Gastroesophageal sphincter (tissue), 4 donors: Measurements from ENCODE around the gene DOK5. TPM values are rescaled to one million over a fixed set of nuclear protein-coding genes. Genes with fewer than 3 reads are reported as not detected.
A peak's percentile ranks its signal among the peaks of the same experiment; 100 is the strongest.

ENCODE experiments used
- ATAC-seq: fragments of 150-250 bp; one replicate; pipeline ENCODE4 v1.9.1; 2016; ENCODE audit warnings: mild to moderate bottlenecking, moderate library complexity
- H3K27ac ChIP-seq, 4 donors: fragments of 200-600 bp; sonication (generic) in 3 of 4; 1 replicate in 3 of 4; 2 replicates in 1 of 4; pipeline ENCODE4 v1.5.1; 2016 to 2019
- H3K27me3 ChIP-seq: fragments of 200-600 bp; sonication (generic); one replicate; pipeline ENCODE4 v1.5.1; 2019
- H3K36me3 ChIP-seq, 2 donors: fragments of 200-600 bp; sonication (generic); one replicate each; pipeline ENCODE4 v1.5.1; 2019; ENCODE audit warnings: control low read depth in 1 of 2
- H3K4me1 ChIP-seq, 3 donors: fragments of 200-600 bp; sonication (generic); 1 replicate in 2 of 3; 2 replicates in 1 of 3; pipeline ENCODE4 v1.5.1; 2016 to 2019; ENCODE audit warnings: control low read depth in 2 of 3
- H3K4me3 ChIP-seq, 2 donors: fragments of 200-600 bp; sonication (generic); one replicate each; pipeline ENCODE4 v1.5.1; 2019; ENCODE audit warnings: mild to moderate bottlenecking in 1 of 2, moderate library complexity in 1 of 2
- H3K9me3 ChIP-seq, 3 donors: fragments of 200-600 bp; sonication (generic); one replicate each; pipeline ENCODE4 v1.5.1; 2017 to 2019; ENCODE audit warnings: control low read depth in 2 of 3
- EP300 ChIP-seq: sonication (generic); formaldehyde crosslinking; IDR thresholded peaks from one replicate; pipeline ENCODE4 v1.6.1; 2017; ENCODE audit warnings: antibody characterized with exemption, mild to moderate bottlenecking
- POLR2A ChIP-seq, 2 donors: fragments of 450-650 bp; IDR thresholded peaks; one replicate each; pipeline ENCODE4 v1.6.1; 2017; ENCODE audit warnings: antibody characterized with exemption in 2 of 2, mild to moderate bottlenecking in 2 of 2, moderate library complexity in 1 of 2
- POLR2AphosphoS5 ChIP-seq: sonication (generic); formaldehyde crosslinking; IDR thresholded peaks from one replicate; pipeline ENCODE4 v1.6.1; 2017; ENCODE audit warnings: antibody characterized with exemption
- WGBS, 2 donors: methylation state at CpG; one replicate each; pipeline ENCODE4 v1.1.5; 2018; ENCODE audit warnings: low coverage in 1 of 2; 5-methylcytosine and 5-hydroxymethylcytosine counted together
- total RNA-seq, 4 donors: library from RNA; depleted of rRNA; stranded (reverse); fragments of >200 nt; gene quantifications; one replicate each; pipeline ENCODE4 v1.1.0, GENCODE V29; 2016
- TF ChIP-seq, protein P1 (sequence below), 4 experiments: fragments of 200-600 bp in 2 of 4; fragments of 450-650 bp in 2 of 4; sonication (generic) in 1 of 4; IDR thresholded peaks; one replicate each; pipeline ENCODE4 v1.5.1; 2017 to 2019; ENCODE audit warnings: antibody characterized with exemption in 4 of 4, mild to moderate bottlenecking in 2 of 4, moderate library complexity in 2 of 4

The DOK5 gene
- total RNA-seq, 4 donors from 2014 or later = 0.62 to 2.7 (median 1.4) TPM

DNA sequence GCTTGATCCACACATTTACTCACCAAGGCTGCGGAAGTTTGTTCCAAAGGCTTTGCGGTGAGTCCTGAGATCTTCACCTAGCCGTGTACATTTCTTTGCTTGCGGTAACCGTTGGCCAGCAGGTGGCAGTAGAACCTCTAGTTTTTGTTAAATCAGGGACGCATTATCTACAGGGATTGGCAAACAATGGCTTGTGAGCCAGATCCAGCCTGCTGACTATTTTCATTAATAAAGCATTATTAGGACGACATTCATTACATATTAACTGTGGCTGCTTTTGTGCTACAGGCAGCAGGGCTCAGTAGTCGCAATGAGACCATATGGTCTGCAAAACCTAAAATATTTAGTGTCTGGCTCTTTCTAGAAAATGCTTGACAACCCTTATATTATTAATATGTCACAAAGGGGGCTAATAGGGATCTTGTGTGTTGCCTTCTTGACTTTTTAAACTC, 174.1 kb downstream of the DOK5 start:
- Histone ChIP-seq H3K27ac (no peak overlapping the region), H3K36me3 (no peaks in the 10 kb centered on the region), H3K27me3 (no peaks in the 10 kb centered on the region), H3K4me1 (peaks cover 0 to 3% (median 0%) of the 10 kb centered on the region in 3 donors), H3K9me3 (no peaks in the 10 kb centered on the region), H3K4me3 (no peak overlapping the region)
- TF ChIP-seq EP300 (no peak), POLR2A (IDR thresholded peaks at IDR 0.05) (no peak), POLR2AphosphoS5 (no peak)
- TF ChIP-seq, protein P1, sequence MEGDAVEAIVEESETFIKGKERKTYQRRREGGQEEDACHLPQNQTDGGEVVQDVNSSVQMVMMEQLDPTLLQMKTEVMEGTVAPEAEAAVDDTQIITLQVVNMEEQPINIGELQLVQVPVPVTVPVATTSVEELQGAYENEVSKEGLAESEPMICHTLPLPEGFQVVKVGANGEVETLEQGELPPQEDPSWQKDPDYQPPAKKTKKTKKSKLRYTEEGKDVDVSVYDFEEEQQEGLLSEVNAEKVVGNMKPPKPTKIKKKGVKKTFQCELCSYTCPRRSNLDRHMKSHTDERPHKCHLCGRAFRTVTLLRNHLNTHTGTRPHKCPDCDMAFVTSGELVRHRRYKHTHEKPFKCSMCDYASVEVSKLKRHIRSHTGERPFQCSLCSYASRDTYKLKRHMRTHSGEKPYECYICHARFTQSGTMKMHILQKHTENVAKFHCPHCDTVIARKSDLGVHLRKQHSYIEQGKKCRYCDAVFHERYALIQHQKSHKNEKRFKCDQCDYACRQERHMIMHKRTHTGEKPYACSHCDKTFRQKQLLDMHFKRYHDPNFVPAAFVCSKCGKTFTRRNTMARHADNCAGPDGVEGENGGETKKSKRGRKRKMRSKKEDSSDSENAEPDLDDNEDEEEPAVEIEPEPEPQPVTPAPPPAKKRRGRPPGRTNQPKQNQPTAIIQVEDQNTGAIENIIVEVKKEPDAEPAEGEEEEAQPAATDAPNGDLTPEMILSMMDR (IDR thresholded peaks at IDR 0.05) = peak; percentile 59 to 72 (median 66)
- ATAC-seq = peak; percentile 57
- WGBS, 2 donors = 5 to 12% methylated on average over 8 of the region's 8 CpGs

DNA sequence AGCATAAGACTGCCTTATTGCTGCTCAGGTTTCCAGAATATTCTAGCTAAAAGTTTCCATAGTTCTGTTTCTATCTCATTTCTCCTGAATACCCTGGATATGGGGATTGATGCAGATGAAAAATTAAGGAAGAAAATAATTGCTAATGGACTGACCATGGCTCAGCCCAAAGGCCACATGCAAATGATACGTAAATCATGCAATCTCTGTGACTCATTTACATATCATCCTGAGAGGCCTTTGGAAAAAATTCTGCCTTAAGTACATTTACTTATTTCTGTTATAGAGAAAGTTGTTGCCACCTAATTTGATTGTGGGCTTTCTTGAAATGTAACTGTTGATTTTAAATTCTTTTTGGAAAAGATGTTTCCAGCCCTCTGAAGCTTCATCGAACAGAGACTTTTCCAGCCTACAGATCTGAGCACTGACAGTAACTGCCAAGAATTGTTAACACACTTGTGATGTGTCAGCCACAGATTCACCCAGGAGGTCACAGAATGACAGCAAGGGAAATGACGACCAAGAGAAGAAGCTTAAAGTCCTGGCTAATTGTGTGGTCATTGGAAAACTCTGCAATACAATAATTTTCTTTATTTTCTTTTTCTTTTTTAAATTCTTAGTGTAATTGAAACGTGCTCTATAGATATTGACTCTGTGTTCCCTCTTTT, 174.8 kb downstream of the DOK5 start:
- Histone ChIP-seq H3K4me1 (peaks cover 0 to 3% (median 0%) of the 10 kb centered on the region in 3 donors), H3K4me3 (no peak overlapping the region), H3K9me3 (no peaks in the 10 kb centered on the region), H3K27ac (no peak overlapping the region), H3K36me3 (no peaks in the 10 kb centered on the region), H3K27me3 (no peaks in the 10 kb centered on the region)
- WGBS, 2 donors = 27 to 32% methylated on average over 4 of the region's 4 CpGs
- no peak for ATAC-seq
- no peak for TF ChIP-seq POLR2AphosphoS5
- TF ChIP-seq, protein P1 (IDR thresholded peaks at IDR 0.05) = no peak
- no peak for TF ChIP-seq EP300

DNA sequence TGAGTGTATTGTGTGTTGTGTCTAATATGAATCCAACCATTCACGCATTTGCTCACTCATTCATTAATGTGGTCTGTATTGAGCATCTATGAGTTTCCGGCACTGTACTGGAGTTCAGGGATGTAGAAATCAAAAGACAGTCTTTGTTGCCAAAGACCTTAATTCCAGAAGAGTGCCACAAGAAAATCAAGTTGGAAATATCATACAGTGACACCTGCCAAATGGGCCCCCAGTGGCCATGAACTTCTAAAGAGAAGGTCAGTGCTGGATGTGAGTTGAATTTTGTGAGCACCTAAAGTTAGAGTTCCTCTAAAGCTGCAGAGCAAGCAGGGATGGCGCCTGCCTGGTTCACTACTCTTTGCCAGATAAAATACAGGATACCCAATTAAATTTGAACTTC, 175.9 kb downstream of the DOK5 start:
- Histone ChIP-seq H3K9me3 (no peaks in the 10 kb centered on the region), H3K36me3 (no peaks in the 10 kb centered on the region)

DNA sequence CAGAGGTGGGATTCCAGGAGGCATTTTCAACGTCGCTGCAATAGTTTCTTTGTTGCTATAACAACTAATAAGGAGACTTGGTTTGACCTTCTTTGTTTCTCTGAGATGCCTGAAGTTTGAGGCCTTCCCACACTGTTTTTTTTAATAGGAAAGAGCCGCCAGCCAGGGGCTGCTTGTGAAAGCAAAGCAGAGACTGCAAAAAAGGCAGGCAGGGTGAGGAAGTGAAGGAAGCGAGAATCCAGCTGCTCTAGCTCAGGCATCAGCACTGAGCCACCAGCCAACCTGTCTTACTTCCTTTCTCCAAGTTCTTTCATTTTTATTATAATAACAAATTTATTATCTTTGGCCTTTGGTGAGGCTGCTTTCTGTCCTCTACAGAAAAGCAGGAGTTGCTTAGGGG, 179.1 kb downstream of the DOK5 start:
- Histone ChIP-seq H3K36me3 (no peaks in the 10 kb centered on the region), H3K4me3 (no peak overlapping the region), H3K4me1 (peaks cover 0 to 3% (median 0%) of the 10 kb centered on the region in 3 donors), H3K27me3 (no peaks in the 10 kb centered on the region), H3K9me3 (no peaks in the 10 kb centered on the region), H3K27ac (no peak overlapping the region)
- TF ChIP-seq, protein P1 (IDR thresholded peaks at IDR 0.05) = no peak
- TF ChIP-seq POLR2AphosphoS5 = no peak
- no peak for TF ChIP-seq EP300
- TF ChIP-seq POLR2A (IDR thresholded peaks at IDR 0.05) = no peak
- ATAC-seq = no peak
- WGBS, 2 donors = 43 to 67% methylated on average over 3 to 4 of the region's 4 CpGs

More for the DNA sequence above, 175.9 kb downstream of the DOK5 start:
- H3K27ac ChIP-seq = no peak overlapping the region
- peaks cover 0 to 3% (median 0%) of the 10 kb centered on the region in 3 donors for H3K4me1 ChIP-seq
- H3K4me3 ChIP-seq = no peak overlapping the region
- no peak for ATAC-seq
- H3K27me3 ChIP-seq = no peaks in the 10 kb centered on the region
- 27 to 83% methylated on average over 1 to 2 of the region's 3 CpGs for WGBS, 2 donors
- no peak for TF ChIP-seq EP300
- no peak for TF ChIP-seq POLR2A (IDR thresholded peaks at IDR 0.05)
- TF ChIP-seq POLR2AphosphoS5 = no peak
- TF ChIP-seq, protein P1 (IDR thresholded peaks at IDR 0.05) = no peak

DNA sequence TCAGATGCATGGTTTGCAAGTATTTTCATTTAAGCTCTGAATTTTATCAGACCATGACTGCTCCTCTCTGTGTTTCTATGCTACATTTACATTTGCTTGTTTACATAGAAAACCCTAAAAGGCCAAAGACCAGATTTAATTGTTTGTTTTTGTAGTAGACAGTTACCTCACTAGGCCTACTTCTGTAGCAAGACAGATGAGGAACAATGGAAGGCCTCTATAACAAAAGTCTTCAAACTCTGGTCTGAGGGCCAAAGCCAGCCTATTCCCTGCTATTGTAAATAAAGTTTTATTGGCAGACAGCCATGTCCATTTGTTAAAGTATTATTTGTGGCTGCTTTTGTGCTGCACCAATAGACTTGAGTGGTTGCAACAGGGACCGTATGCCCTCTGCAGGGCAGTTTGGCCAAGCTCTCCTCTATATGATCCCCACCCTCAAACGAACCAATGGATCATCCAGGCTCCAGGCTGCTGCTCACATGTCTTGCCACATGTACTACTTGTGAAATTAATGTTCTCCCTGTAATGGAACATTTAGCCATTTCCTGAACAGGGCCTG, 182.0 kb downstream of the DOK5 start:
- H3K4me3 ChIP-seq = no peak overlapping the region

More for the DNA sequence above, 182.0 kb downstream of the DOK5 start:
- ATAC-seq = no peak
- 74% methylated on average over 2 of the region's 2 CpGs; no CpG with 5 or more reads in 1 of the 2 donors for WGBS, 2 donors
- Histone ChIP-seq H3K9me3 (no peaks in the 10 kb centered on the region), H3K4me1 (no peaks in the 10 kb centered on the region), H3K36me3 (no peaks in the 10 kb centered on the region), H3K27ac (no peak overlapping the region), H3K27me3 (no peaks in the 10 kb centered on the region)
- no peak for TF ChIP-seq EP300
- no peak for TF ChIP-seq POLR2A (IDR thresholded peaks at IDR 0.05)
- TF ChIP-seq, protein P1 (IDR thresholded peaks at IDR 0.05) = no peak
- TF ChIP-seq POLR2AphosphoS5 = no peak
